ENCODE results near the gene MPP3. TPM values are rescaled to one million over a fixed set of nuclear protein-coding genes. Genes with fewer than 3 reads are reported as not detected.

The MPP3 gene
- total RNA-seq, 2 experiments from 2014 or later: not detected

DNA sequence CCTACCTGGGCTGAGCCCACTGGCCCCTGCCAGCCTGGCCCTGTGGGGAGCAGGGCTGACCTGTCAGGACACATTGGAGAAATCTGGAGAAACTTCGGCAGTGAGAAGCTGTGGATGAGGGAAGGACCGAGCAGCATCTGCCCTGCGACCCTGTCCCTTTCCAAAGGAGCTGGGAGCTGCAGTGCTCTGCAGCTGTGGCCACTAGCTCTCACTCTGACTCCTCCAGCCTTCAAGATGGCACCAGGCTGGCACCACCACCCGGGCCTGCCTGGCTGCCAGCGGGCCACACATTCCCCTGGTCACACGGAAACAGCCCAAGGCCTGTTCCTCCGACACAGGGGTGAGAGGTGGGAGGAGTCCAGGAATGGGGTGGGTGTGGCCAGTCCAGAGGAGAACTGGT is 44.1 kb upstream of the MPP3 start:
- Histone ChIP-seq H4K20me1 (ENCODE audit: insufficient read depth, low read length) (no peaks in the 10 kb centered on the region), H3K36me3 (ENCODE audit: insufficient read depth, low read length) (no peaks in the 10 kb centered on the region), H3K4me2 (ENCODE audit: low read length) (no peak overlapping the region), H3K9me2 (ENCODE audit: insufficient read depth, low read length) (no peaks in the 10 kb centered on the region), H3K9me3 (ENCODE audit: low read length) (no peaks in the 10 kb centered on the region), H3K4me1 (ENCODE audit: insufficient read depth, low read length, poor library complexity, severe bottlenecking) (no peaks in the 10 kb centered on the region), H3K79me2 (ENCODE audit: insufficient read depth, low read depth, low read length) (no peaks in the 10 kb centered on the region), H3K4me3 (ENCODE audit: low read depth, low read length, poor library complexity, severe bottlenecking) (no peak overlapping the region), H3K27ac (ENCODE audit: low read depth, low read length, poor library complexity, severe bottlenecking) (no peak overlapping the region), H2AFZ (ENCODE audit: low read length) (no peak overlapping the region)
- no peak for DNase-seq (ENCODE audit: low spot score)
- POLR2A ChIA-PET: interaction anchor here (0.6 kb wide), 1 partner anchor 156 kb away, joined by 4 read pairs; no protein-coding TSS in a partner anchor
- intact Hi-C loops (cut with micrococcal nuclease; ENCODE audit: unreplicated experiment): no loop called here
- TF ChIP-seq EZH2phosphoT487 (IDR thresholded peaks at IDR 0.05; ENCODE audit: borderline replicate concordance, low read depth, low read length): no peak
- TF ChIP-seq, protein P1, sequence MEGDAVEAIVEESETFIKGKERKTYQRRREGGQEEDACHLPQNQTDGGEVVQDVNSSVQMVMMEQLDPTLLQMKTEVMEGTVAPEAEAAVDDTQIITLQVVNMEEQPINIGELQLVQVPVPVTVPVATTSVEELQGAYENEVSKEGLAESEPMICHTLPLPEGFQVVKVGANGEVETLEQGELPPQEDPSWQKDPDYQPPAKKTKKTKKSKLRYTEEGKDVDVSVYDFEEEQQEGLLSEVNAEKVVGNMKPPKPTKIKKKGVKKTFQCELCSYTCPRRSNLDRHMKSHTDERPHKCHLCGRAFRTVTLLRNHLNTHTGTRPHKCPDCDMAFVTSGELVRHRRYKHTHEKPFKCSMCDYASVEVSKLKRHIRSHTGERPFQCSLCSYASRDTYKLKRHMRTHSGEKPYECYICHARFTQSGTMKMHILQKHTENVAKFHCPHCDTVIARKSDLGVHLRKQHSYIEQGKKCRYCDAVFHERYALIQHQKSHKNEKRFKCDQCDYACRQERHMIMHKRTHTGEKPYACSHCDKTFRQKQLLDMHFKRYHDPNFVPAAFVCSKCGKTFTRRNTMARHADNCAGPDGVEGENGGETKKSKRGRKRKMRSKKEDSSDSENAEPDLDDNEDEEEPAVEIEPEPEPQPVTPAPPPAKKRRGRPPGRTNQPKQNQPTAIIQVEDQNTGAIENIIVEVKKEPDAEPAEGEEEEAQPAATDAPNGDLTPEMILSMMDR (conservative IDR thresholded peaks at IDR 0.05; ENCODE audit: low read length): no peak
- CTCF ChIA-PET (ENCODE audit: unreplicated experiment): interaction anchor here (0.6 kb wide), 1 partner anchor 47 kb away, joined by 3 read pairs; no protein-coding TSS in a partner anchor
- BruUV-seq (replicated peaks): no TSS peak

DNA sequence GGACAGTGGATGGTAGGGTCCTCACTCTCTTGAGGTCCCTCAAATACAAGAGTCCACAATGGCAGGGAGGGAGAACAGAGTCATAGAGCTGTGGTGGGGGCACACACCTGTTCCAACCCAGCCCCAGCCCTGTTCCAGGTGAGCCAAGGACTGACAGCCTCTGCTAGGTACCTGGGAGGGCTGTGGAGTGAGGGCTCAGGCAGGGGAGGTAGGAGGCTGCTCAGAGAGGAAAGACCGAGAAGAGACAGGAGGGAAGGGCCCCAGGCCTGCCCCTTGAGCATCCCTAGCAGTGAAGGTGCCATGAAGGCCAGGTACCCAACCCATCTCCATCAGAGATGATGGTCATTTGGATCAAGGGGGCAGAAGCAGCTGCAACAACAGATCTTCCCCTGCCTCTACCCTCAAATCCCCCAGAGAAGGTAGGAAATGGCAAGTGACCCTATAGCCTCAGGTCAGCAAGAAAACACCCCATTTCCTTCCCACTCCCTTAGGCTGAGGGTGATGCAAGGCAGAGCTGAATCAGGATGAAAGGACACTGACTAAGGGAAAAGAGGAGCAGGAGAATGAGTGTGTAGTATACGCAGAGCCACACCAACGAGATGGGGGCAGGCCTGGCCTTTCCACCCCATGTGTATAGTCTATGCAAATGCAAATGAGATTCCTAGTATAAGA is 42.7 kb upstream of the MPP3 start:
- H3K79me2 ChIP-seq (ENCODE audit: insufficient read depth, low read depth, low read length): no peaks in the 10 kb centered on the region
- no peaks in the 10 kb centered on the region for H3K9me3 ChIP-seq (ENCODE audit: low read length)
- no peak overlapping the region for H3K4me3 ChIP-seq (ENCODE audit: low read depth, low read length, poor library complexity, severe bottlenecking)
- TF ChIP-seq, protein P1 (conservative IDR thresholded peaks at IDR 0.05; ENCODE audit: low read length): no peak
- TF ChIP-seq EZH2phosphoT487 (IDR thresholded peaks at IDR 0.05; ENCODE audit: borderline replicate concordance, low read depth, low read length): no peak
- H4K20me1 ChIP-seq (ENCODE audit: insufficient read depth, low read length): no peaks in the 10 kb centered on the region
- no peak overlapping the region for H3K4me2 ChIP-seq (ENCODE audit: low read length)
- no peak for DNase-seq (ENCODE audit: low spot score)
- POLR2A ChIA-PET: no interaction called here
- no peak overlapping the region for H3K27ac ChIP-seq (ENCODE audit: low read depth, low read length, poor library complexity, severe bottlenecking)
- intact Hi-C loops (cut with micrococcal nuclease; ENCODE audit: unreplicated experiment): no loop called here
- CTCF ChIA-PET (ENCODE audit: unreplicated experiment): no interaction called here
- no TSS peak for BruUV-seq (replicated peaks)
- no peaks in the 10 kb centered on the region for H3K36me3 ChIP-seq (ENCODE audit: insufficient read depth, low read length)
- H3K4me1 ChIP-seq (ENCODE audit: insufficient read depth, low read length, poor library complexity, severe bottlenecking): no peaks in the 10 kb centered on the region
- no peaks in the 10 kb centered on the region for H3K9me2 ChIP-seq (ENCODE audit: insufficient read depth, low read length)
- no peak overlapping the region for H2AFZ ChIP-seq (ENCODE audit: low read length)

DNA sequence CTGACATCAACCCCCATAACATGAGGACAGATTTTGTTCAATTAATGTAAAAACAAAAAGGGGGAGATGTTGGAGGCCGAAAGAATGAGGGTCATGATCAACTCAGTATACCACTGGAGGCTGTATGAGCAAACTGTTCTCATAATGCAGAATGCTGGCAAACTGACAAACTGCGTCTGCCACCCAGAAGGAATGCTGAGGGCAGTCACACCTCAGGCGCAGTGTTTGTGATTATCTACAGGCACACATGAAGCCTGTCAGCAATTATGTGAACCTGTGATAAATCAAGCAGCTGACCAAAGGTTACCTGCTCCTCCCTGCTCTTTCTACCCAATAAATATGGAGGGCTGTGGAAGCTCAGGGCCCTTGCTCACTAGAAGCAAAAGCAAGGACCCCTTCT is 41.3 kb upstream of the MPP3 start:
- DNase-seq (ENCODE audit: low spot score): no peak
- H3K79me2 ChIP-seq (ENCODE audit: insufficient read depth, low read depth, low read length): no peaks in the 10 kb centered on the region
- H2AFZ ChIP-seq (ENCODE audit: low read length): no peak overlapping the region
- TF ChIP-seq, protein P1 (conservative IDR thresholded peaks at IDR 0.05; ENCODE audit: low read length): no peak
- no peak for TF ChIP-seq EZH2phosphoT487 (IDR thresholded peaks at IDR 0.05; ENCODE audit: borderline replicate concordance, low read depth, low read length)
- no peaks in the 10 kb centered on the region for H4K20me1 ChIP-seq (ENCODE audit: insufficient read depth, low read length)
- ChIA-PET CTCF (ENCODE audit: unreplicated experiment) (no interaction called here), POLR2A (no interaction called here)
- no peak overlapping the region for H3K4me3 ChIP-seq (ENCODE audit: low read depth, low read length, poor library complexity, severe bottlenecking)
- intact Hi-C loops (cut with micrococcal nuclease; ENCODE audit: unreplicated experiment): no loop called here
- H3K36me3 ChIP-seq (ENCODE audit: insufficient read depth, low read length): no peaks in the 10 kb centered on the region
- no peaks in the 10 kb centered on the region for H3K9me2 ChIP-seq (ENCODE audit: insufficient read depth, low read length)
- no peak overlapping the region for H3K27ac ChIP-seq (ENCODE audit: low read depth, low read length, poor library complexity, severe bottlenecking)
- no peaks in the 10 kb centered on the region for H3K9me3 ChIP-seq (ENCODE audit: low read length)
- H3K4me1 ChIP-seq (ENCODE audit: insufficient read depth, low read length, poor library complexity, severe bottlenecking): no peaks in the 10 kb centered on the region
- BruUV-seq (replicated peaks): no TSS peak
- no peak overlapping the region for H3K4me2 ChIP-seq (ENCODE audit: low read length)
